SK-N-SH treated with all-trans-retinoic acid at 6 μM for 48 hours (cell line): ENCODE results near the gene SIK3.

Experiments used
- ARNTL ChIP-seq: fragments of 450-650 bp; formaldehyde crosslinking; IDR thresholded peaks from 2 replicates; pipeline ENCODE4 v1.5.0; 2020; ENCODE audit warnings: low read depth, mild to moderate bottlenecking, moderate library complexity, borderline replicate concordance
- CSDC2 ChIP-seq: fragments of 250-450 bp; sonication (Bioruptor Pico); IDR thresholded peaks from 2 replicates; pipeline ENCODE4 v1.5.0; 2020; ENCODE audit warnings: mild to moderate bottlenecking, moderate library complexity
- ESRRG ChIP-seq: fragments of 250-450 bp; sonication (Bioruptor Pico); IDR thresholded peaks from 2 replicates; pipeline ENCODE4 v1.6.1; 2021; ENCODE audit warnings: mild to moderate bottlenecking
- OSR1 ChIP-seq: fragments of 250-450 bp; sonication (Bioruptor Pico); IDR thresholded peaks from 2 replicates; pipeline ENCODE4 v1.8.0; 2022; ENCODE audit warnings: moderate library complexity, mild to moderate bottlenecking, inconsistent platforms
- PPARA ChIP-seq: fragments of 250-450 bp; sonication (Bioruptor Pico); IDR thresholded peaks from 2 replicates; pipeline ENCODE4 v1.5.0; 2020; ENCODE audit warnings: mild to moderate bottlenecking, borderline replicate concordance
- RARB ChIP-seq: fragments of 250-450 bp; sonication (Bioruptor Pico); IDR thresholded peaks from 2 replicates; pipeline ENCODE4 v1.8.0; 2021; ENCODE audit warnings: mild to moderate bottlenecking, moderate library complexity
- TOX ChIP-seq: fragments of 250-450 bp; sonication (Bioruptor Pico); IDR thresholded peaks from 2 replicates; pipeline ENCODE4 v1.8.0; 2021; ENCODE audit warnings: mild to moderate bottlenecking, moderate library complexity, borderline replicate concordance
- ZFP30 ChIP-seq: fragments of 450-650 bp; formaldehyde crosslinking; IDR thresholded peaks from 2 replicates; pipeline ENCODE4 v1.5.0; 2022; ENCODE audit warnings: mild to moderate bottlenecking, moderate library complexity
- TF ChIP-seq, protein P1 (sequence below): fragments of 250-450 bp; sonication (Bioruptor Pico); IDR thresholded peaks from 2 replicates; pipeline ENCODE4 v1.8.0; 2020; ENCODE audit warnings: mild to moderate bottlenecking, moderate library complexity, borderline replicate concordance
- TF ChIP-seq, protein P2 (sequence below): fragments of 250-450 bp; sonication (Bioruptor Pico); IDR thresholded peaks from 2 replicates; pipeline ENCODE4 v1.5.1; 2020; ENCODE audit warnings: low read depth, mild to moderate bottlenecking, moderate library complexity

DNA sequence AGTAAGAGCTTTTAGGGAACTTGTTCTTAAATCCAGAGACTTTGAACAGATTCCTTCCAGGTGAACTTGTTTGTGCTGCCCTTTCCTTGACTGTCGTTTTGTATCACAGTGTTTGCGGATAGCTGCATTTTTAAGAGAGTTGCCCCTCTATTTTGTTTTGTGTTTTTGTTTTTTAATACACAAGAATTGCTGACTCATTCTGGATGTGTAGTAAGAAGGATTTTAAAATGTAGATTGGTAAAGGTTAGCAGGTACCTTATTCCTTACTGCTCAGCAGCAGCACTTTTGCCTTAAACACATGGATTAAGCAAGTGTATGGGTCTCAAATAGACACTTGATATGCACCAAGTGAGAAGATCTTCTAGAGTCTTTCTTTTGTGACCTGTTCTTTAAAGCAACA, 297.6 kb downstream of the SIK3 start:
- TF ChIP-seq ESRRG (CRISPR knock-in tag) (no peak), OSR1 (CRISPR knock-in tag) (no peak), RARB (CRISPR knock-in tag) (no peak), ZFP30 (CRISPR knock-in tag) (no peak), ARNTL (CRISPR knock-in tag) (no peak), TOX (CRISPR knock-in tag) (no peak), PPARA (CRISPR knock-in tag) (no peak), CSDC2 (CRISPR knock-in tag) (no peak)
- TF ChIP-seq, protein P1, sequence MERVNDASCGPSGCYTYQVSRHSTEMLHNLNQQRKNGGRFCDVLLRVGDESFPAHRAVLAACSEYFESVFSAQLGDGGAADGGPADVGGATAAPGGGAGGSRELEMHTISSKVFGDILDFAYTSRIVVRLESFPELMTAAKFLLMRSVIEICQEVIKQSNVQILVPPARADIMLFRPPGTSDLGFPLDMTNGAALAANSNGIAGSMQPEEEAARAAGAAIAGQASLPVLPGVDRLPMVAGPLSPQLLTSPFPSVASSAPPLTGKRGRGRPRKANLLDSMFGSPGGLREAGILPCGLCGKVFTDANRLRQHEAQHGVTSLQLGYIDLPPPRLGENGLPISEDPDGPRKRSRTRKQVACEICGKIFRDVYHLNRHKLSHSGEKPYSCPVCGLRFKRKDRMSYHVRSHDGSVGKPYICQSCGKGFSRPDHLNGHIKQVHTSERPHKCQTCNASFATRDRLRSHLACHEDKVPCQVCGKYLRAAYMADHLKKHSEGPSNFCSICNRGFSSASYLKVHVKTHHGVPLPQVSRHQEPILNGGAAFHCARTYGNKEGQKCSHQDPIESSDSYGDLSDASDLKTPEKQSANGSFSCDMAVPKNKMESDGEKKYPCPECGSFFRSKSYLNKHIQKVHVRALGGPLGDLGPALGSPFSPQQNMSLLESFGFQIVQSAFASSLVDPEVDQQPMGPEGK (CRISPR knock-in tag), result no peak
- TF ChIP-seq, protein P2, sequence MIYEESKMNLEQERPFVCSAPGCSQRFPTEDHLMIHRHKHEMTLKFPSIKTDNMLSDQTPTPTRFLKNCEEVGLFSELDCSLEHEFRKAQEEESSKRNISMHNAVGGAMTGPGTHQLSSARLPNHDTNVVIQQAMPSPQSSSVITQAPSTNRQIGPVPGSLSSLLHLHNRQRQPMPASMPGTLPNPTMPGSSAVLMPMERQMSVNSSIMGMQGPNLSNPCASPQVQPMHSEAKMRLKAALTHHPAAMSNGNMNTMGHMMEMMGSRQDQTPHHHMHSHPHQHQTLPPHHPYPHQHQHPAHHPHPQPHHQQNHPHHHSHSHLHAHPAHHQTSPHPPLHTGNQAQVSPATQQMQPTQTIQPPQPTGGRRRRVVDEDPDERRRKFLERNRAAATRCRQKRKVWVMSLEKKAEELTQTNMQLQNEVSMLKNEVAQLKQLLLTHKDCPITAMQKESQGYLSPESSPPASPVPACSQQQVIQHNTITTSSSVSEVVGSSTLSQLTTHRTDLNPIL (CRISPR knock-in tag), result no peak
